Ovary (tissue), 9 donors: ENCODE data around the gene SPEF2. TPM values are rescaled to one million over a fixed set of nuclear protein-coding genes. Genes with fewer than 3 reads are reported as not detected.

ENCODE experiments used
- DNase-seq, 5 donors: peaks; one replicate each; pipeline ENCODE4 v3.0.0-alpha.2; 2019 to 2020
- H3K27ac ChIP-seq, 2 donors: fragments of 200-600 bp; one replicate each; pipeline versions ENCODE4 v1.5.1 to v1.8.0; 2019 to 2022
- H3K27me3 ChIP-seq: fragments of 200-600 bp; one replicate; pipeline ENCODE4 v1.8.0; 2022
- H3K36me3 ChIP-seq: fragments of 200-600 bp; sonication (generic); one replicate; pipeline ENCODE4 v1.5.1; 2019
- H3K4me1 ChIP-seq: one replicate; pipeline ENCODE4 v1.8.1; 2013; ENCODE audit warnings: mild to moderate bottlenecking, moderate library complexity; ENCODE audit not compliant: insufficient read depth
- H3K4me3 ChIP-seq: fragments of 200-600 bp; sonication (generic); one replicate; pipeline ENCODE4 v1.5.1; 2017
- H3K9me3 ChIP-seq, 2 donors: fragments of 200-600 bp in 1 of 2; sonication (generic) in 1 of 2; one replicate each; pipeline versions ENCODE4 v1.5.1 to v1.8.1; 2013 to 2019; ENCODE audit warnings: mild to moderate bottlenecking in 1 of 2, moderate library complexity in 1 of 2
- CTCF ChIP-seq, 3 donors: fragments of 450-650 bp in 2 of 3; fragments of 200-600 bp in 1 of 3; IDR thresholded peaks; one replicate each; pipeline versions ENCODE4 v1.5.1 to v1.8.0; 2016 to 2022; ENCODE audit warnings: antibody characterized with exemption in 3 of 3, mild to moderate bottlenecking in 1 of 3
- EP300 ChIP-seq: sonication (generic); formaldehyde crosslinking; IDR thresholded peaks from one replicate; pipeline ENCODE4 v1.6.1; 2017; ENCODE audit warnings: antibody characterized with exemption
- POLR2A ChIP-seq: fragments of 450-650 bp; IDR thresholded peaks from one replicate; pipeline ENCODE4 v1.6.1; 2017; ENCODE audit warnings: antibody characterized with exemption, mild to moderate bottlenecking, moderate library complexity
- WGBS, 3 donors: extraction: QIAGEN DNeasy Blood & Tissue Kit in 1 of 3; methylation state at CpG; one replicate each; pipeline versions ENCODE4 v1.1.5 to v1.1.7; 2013 to 2017; 5-methylcytosine and 5-hydroxymethylcytosine counted together
- intact Hi-C, 4 donors: fragments of 100-400 bp; cut with DNase I; formaldehyde crosslinking; loops; one replicate each; pipeline versions ENCODE4 v1.11.0 to v1.15.1; 2022 to 2023
- polyA plus RNA-seq, 2 donors: library from polyadenylated mRNA; stranded (reverse); fragments of 200-250 nt in 1 of 2; fragments of 350-450 nt in 1 of 2; fragmentation: Illumina TruSeq in 1 of 2; extraction: RNeasy Lipid Tissue Mini Kit (QIAGEN cat#74804) in 1 of 2; gene quantifications; one replicate each; pipeline ENCODE4 v1.2.3, GENCODE V29; 2013 to 2014
- total RNA-seq, 7 donors: library from RNA; depleted of rRNA in 2 of 7; stranded (reverse); fragments of >200 nt in 2 of 7; fragmentation: NEBNext Ultra II Directional in 3 of 7; extraction: Animal tissue kit (Norgen Biotek cat#: 25700) in 3 of 7; gene quantifications; one replicate each; pipeline versions ENCODE4 v1.1.0 to v1.2.4, GENCODE V29; 2016 to 2023
- donor health status: DM: no; HTN: no; CAD: no; lungs with moderate emphysema.
- donor health status: DM: no; HTN: no; CAD: no.
- donor health status: Bipolar disorder and iron deficiency.
- donor health status: DM: yes; HTN: yes; CAD: no.
- donor health status: DM: no; HTN: no; CAD: no.
- donor health status: DM: yes; HTN: yes; CAD: no.

The SPEF2 gene
- total and polyA plus RNA-seq, 9 donors: 4.2 to 31.8 (median 9.0) TPM

GRCh38 chr5:35617060-35617434 is 616 bp upstream of the SPEF2 start:
- no peak for DNase-seq
- H3K36me3 ChIP-seq: no peaks in the 10 kb centered on the region
- H3K27me3 ChIP-seq: no peaks in the 10 kb centered on the region
- no peaks in the 10 kb centered on the region for H3K9me3 ChIP-seq
- no peak overlapping the region for H3K27ac ChIP-seq
- peaks cover 2% of the 10 kb centered on the region for H3K4me1 ChIP-seq
- TF ChIP-seq EP300: no peak
- TF ChIP-seq CTCF (IDR thresholded peaks at IDR 0.05): no peak
- no peak for TF ChIP-seq POLR2A
- intact Hi-C loops: loop anchor here in 3 of 4 donors (5.0 to 10.0 kb wide), 2 partner anchors 308 to 310 kb away; no protein-coding TSS in a partner anchor
- WGBS, 3 donors: 32 to 53% (median 36%) methylated on average over 3 of the region's 3 CpGs
- peak overlapping the region; percentile 78 for H3K4me3 ChIP-seq

- Histone ChIP-seq H3K4me3 (peak overlapping the region; percentile 78), H3K27me3 (no peaks in the 10 kb centered on the region), H3K36me3 (no peaks in the 10 kb centered on the region), H3K9me3 (no peaks in the 10 kb centered on the region), H3K4me1 (peaks cover 2% of the 10 kb centered on the region), H3K27ac (no peak overlapping the region)
- intact Hi-C loops: loop anchor here in 3 of 4 donors (5.0 to 10.0 kb wide), 2 partner anchors 307 to 309 kb away; no protein-coding TSS in a partner anchor
- TF ChIP-seq EP300: no peak
- TF ChIP-seq POLR2A: no peak
- no peak for TF ChIP-seq CTCF (IDR thresholded peaks at IDR 0.05)
- no peak for DNase-seq
- 1% methylated on average over 4 of the region's 4 CpGs for WGBS, 3 donors
Observed at GRCh38 chr5:35618304-35618636, 607 bp downstream of the SPEF2 start.

DNA sequence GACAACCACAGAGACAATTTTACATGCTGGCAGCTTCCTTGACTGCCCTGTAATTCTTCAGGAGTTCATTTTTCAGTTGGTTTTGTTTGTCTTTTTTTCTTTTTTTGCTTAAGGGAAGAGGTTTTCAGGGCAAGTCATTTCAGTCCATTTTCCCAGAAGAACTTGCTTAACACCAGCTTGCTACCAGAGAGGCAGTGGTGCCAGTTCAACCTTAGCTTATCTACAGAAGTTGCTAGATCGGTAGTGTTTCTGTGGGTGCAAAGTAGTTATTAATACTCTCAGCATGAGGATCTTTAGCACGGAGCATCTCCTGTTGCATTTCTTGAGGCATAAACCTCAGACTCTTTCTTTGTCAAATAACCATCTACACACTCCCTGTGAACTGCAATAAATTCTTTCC is 1.1 kb downstream of the SPEF2 start:
- WGBS, 3 donors: 58 to 72% (median 70%) methylated on average over 2 of the region's 2 CpGs
- DNase-seq: no peak
- H3K27ac ChIP-seq: no peak overlapping the region
- H3K4me3 ChIP-seq: peak overlapping the region; percentile 78
- H3K27me3 ChIP-seq: no peaks in the 10 kb centered on the region
- no peaks in the 10 kb centered on the region for H3K36me3 ChIP-seq
- intact Hi-C loops: loop anchor here in 3 of 4 donors (5.0 to 10.0 kb wide), 2 partner anchors 306 to 309 kb away; no protein-coding TSS in a partner anchor
- peaks cover 2% of the 10 kb centered on the region for H3K4me1 ChIP-seq
- H3K9me3 ChIP-seq: no peaks in the 10 kb centered on the region
- TF ChIP-seq POLR2A (no peak), EP300 (no peak), CTCF (IDR thresholded peaks at IDR 0.05) (no peak)

DNA sequence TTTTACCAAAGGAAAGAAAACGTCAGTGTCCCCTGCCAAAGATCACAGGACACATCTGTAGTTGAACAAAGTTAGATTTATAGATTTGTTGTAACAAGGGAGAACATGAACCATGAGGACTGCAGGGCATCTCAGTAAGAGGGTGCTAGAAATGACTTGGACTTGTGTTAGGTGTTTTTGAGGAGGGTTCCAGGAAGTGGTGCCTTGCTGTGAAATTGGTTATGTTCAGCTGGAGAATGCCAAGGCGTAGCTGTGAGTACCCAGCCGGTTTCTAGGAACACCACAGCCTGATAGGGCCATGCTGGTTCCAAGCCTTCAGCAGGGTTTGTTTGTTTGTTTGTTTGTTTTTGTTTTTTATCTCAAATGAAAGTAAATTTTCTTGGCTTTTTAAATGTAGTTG is 5.3 kb downstream of the SPEF2 start:
- intact Hi-C loops: no loop called here
- no peaks in the 10 kb centered on the region for H3K36me3 ChIP-seq
- TF ChIP-seq EP300: no peak
- no peak for TF ChIP-seq CTCF (IDR thresholded peaks at IDR 0.05)
- no peak for TF ChIP-seq POLR2A
- no peak for DNase-seq
- no peaks in the 10 kb centered on the region for H3K27me3 ChIP-seq
- no peak overlapping the region for H3K4me3 ChIP-seq
- no peaks in the 10 kb centered on the region for H3K9me3 ChIP-seq
- no peak overlapping the region for H3K27ac ChIP-seq
- H3K4me1 ChIP-seq: no peaks in the 10 kb centered on the region
- WGBS, 3 donors: 76 to 86% (median 81%) methylated on average over 3 of the region's 3 CpGs

- Histone ChIP-seq H3K27ac (no peak overlapping the region), H3K36me3 (no peaks in the 10 kb centered on the region), H3K9me3 (no peaks in the 10 kb centered on the region), H3K4me1 (no peaks in the 10 kb centered on the region), H3K27me3 (no peaks in the 10 kb centered on the region), H3K4me3 (no peak overlapping the region)
- intact Hi-C loops: no loop called here
- TF ChIP-seq EP300 (no peak), POLR2A (no peak), CTCF (IDR thresholded peaks at IDR 0.05) (no peak)
- DNase-seq: no peak
Observed at GRCh38 chr5:35623991-35624390, 6.3 kb downstream of the SPEF2 start.
